Dedifferentiated amniotic fluid mesenchymal stem cell (primary cell): ENCODE data around the gene CLCA1.
A peak's percentile ranks its signal among the peaks of the same experiment; 100 is the strongest.

Source experiments
- DNase-seq: peaks from one replicate; pipeline ENCODE4 v3.0.0-alpha.2; 2016; ENCODE audit errors: extremely low spot score

CLCA1 gene, protein sequence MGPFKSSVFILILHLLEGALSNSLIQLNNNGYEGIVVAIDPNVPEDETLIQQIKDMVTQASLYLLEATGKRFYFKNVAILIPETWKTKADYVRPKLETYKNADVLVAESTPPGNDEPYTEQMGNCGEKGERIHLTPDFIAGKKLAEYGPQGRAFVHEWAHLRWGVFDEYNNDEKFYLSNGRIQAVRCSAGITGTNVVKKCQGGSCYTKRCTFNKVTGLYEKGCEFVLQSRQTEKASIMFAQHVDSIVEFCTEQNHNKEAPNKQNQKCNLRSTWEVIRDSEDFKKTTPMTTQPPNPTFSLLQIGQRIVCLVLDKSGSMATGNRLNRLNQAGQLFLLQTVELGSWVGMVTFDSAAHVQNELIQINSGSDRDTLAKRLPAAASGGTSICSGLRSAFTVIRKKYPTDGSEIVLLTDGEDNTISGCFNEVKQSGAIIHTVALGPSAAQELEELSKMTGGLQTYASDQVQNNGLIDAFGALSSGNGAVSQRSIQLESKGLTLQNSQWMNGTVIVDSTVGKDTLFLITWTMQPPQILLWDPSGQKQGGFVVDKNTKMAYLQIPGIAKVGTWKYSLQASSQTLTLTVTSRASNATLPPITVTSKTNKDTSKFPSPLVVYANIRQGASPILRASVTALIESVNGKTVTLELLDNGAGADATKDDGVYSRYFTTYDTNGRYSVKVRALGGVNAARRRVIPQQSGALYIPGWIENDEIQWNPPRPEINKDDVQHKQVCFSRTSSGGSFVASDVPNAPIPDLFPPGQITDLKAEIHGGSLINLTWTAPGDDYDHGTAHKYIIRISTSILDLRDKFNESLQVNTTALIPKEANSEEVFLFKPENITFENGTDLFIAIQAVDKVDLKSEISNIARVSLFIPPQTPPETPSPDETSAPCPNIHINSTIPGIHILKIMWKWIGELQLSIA

DNA sequence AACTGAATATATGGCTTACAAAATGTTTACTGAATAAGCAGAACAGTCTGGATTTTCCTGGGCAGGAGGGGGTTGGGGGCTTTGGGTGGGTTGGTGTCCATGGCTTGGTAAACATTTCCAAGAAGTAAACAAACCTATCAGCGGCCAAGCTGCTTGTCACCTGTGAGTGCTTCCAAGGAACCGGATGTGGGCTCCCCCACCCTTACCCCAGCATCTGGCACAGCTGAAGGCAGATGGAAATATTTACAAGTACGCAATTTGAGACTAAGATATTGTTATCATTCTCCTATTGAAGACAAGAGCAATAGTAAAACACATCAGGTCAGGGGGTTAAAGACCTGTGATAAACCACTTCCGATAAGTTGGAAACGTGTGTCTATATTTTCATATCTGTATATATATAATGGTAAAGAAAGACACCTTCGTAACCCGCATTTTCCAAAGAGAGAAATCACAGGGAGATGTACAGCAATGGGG, at the start of gene CLCA1:
Gene CLCA1 (plus strand): TSS at position 427 of the 477 bp plus-strand sequence. CDS start 45 bp downstream, at position 472.
- DNase-seq, result no peak

DNA sequence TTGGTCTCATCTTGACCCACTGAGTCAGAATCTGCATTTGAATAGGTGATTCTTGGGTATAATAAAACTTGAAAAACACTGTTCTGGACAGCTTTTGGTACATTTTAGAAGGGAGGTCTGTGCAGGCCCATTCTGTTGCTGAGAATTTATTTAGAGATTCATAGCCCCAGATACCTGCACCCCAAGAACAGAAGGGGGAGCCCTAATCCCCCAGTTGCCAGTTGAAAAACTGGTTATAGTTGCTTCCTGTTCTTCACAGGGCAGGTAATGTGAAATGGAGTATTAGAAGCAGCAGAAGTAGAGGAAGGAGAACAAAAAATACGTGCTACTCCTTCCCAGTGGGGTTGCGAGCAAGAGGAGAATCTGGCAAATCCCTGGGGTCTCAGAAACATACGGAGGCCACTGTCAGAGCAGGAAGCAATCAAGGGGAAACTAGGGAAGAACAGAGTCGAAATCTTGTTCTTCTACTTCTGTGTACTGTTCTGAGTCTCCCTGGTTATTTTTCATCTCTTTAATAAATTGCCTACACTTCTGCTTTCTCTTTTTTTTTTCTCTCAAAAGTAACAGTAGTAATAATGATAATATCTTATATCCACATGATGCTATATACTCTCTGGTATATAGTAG, 49.3 kb upstream of the CLCA1 start:
- DNase-seq, result no peak

DNA sequence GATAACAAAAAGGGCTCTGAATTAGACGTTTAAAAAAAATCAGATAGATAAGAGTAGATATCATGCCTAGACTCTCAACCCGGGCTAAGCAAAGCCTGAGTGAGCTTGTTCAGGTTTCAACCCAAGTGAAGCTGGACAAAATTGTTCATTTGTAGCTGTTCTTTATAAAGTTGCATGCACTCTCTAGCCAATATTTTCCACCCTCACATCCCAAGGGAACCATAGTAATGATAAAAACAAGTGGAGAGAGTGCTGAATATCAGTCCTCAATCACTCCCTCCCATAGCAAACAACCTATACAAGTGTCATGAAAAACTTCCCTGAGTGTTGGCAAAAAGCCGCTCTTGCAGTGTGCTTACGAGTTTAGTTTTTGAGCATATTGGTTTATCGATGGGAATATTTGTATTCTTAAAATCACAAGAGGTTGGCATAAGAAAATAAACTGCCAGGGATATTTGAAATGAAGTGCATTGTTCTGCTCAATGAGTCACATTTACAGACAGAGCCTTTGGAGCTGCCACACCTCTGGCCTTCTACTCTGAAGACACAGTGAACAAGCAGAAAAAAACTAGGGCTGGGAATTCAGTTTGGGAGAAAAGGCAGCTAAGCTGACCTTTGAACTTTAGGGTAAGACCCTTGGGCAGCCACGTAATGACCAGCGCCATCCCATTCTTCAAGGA, 47.0 kb upstream of the CLCA1 start:
- no peak for DNase-seq

DNA sequence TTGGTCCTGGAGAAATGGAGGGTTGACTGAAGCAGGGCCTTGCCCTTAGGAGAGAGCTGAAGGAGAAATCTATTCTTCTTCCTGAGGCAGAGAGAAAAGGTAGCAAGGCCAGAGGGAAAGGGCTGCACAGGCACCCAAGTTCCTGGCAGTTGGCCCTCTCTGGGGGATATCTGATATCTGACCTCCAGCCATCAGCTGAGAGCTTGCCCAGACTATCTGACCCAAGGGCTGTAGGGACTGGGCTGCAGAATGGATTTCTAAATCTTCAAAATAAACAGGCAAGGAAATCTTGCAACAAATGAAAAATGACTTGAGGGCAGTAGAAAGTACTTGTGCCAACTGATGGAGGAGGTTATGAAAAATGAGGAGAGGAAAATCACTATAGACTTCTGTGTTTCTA, 45.3 kb upstream of the CLCA1 start:
- no peak for DNase-seq

DNA sequence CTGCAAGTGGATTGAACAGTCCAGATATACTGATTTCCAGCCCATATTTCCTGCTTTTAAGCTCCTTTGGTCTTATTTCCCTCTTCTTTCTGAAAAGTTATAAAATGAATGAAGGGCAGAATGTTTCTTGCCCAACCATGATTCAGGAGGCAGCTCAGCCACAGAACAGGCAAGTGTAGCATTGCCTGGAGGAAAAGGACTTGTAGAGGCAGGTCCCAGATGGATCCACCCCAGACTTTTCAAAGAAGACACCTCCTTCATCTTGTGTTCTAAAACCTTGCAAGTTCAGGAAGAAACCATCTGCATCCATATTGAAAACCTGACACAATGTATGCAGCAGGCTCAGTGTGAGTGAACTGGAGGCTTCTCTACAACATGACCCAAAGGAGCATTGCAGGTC, 44.9 kb upstream of the CLCA1 start, which contains the start of gene CLCA2:
Gene CLCA2 (plus strand): TSS at position 299 of the 400 bp plus-strand sequence. CDS start 77 bp downstream, at position 376.
- no peak for DNase-seq

DNA sequence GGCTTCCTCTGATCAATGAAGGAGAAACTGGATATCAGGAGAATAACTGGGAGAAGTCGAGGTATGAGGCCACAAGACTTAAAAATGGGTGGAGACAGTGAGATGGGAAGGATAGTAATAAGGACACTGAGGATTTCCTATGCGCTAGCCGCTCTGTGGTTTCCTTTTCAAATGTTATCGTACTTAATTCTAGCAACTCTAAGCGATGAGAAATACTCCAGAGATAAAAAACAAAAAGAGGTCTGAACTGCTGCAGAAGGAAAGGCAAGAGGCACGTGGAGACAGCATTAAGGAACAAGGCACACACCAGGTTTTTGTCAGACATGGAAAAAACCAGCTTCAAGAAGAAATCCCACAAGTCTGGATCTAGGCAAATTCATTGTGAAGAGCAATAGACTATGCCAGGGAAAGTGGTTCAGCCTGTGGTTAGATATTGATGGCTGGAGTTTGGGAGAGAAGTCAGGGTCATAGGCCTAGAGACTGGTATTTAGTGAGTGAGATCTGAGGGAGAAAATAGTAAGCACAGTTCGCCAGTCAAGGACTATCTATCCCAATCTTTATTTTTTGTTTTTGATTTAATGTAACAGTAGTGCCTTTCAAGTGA, 39.5 kb upstream of the CLCA1 start:
- no peak for DNase-seq

DNA sequence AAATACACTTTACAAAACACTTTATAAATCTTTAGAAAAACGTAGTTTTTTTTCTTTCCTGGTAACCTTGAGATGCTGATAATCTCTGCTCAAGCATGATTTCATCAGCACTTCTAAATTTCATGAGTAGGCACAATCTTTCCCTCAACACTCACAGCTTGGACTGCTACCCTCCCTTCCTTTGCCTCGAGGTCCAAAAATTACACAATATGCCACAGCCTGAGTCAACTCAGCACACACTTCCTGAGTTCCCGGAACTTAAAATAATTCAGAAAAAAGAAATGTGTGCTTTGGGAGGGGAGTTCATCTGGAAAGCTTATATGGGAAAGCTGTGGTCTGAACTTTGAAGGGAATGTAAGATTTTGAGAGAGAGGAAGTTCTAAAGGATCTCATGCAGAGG, 38.9 kb upstream of the CLCA1 start:
- DNase-seq, result peak; percentile 94

DNA sequence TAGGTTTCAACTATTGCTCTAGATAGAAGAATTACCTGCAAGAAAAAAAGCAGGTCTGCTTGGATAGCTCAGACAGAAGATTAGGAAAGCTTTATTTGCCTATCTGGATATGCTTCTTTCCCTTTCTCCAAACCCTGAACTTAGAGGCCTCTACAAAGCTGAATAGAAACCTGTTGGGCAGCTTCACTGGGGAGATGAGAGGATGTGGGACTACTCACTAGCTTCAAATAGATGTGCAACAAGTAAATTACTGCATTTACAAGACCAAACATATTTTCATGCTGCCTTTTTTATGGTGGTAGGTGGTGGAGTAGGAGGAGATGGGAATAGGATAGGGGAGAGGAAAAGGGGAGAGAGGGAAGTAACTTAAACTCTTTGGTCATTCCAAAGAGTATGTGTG, 38.4 kb upstream of the CLCA1 start:
- no peak for DNase-seq

DNA sequence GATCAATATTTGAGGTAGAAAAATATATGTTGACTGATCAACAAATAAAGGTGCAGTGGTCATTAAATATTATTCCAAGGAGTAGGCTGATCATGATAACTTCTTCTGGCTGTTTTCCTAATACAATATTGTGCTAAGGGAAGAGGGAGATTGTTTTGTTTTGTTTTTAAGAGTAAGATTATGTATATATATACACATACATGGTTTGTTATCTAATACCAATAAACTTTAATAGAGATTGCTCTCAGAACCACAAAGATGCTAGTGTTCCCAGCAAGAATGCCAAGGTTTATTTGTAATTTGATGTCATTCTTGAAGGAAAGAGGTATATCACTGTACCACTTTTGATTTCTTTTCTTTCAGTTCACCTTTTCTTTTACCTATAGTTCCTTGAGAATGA, 34.7 kb upstream of the CLCA1 start:
- DNase-seq, result no peak

DNA sequence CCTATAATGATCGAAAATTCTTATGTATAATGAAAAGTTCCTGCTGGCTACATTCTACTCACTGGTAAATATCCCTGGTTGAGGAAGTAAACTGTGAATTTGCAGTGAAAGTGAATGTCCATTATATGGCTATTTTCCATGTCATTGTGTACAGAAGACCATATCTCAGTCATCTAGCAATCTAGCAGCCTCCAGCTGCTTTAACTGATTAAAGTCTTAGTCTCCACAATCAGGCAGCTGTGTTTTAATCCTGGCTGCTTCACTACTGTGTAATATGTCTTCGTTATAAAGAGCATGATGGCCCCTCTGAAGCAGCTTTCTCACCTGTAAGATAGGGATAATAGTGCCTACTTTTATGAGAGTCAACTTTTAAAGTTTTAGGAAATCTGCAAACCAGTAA, 33.4 kb upstream of the CLCA1 start:
- no peak for DNase-seq

DNA sequence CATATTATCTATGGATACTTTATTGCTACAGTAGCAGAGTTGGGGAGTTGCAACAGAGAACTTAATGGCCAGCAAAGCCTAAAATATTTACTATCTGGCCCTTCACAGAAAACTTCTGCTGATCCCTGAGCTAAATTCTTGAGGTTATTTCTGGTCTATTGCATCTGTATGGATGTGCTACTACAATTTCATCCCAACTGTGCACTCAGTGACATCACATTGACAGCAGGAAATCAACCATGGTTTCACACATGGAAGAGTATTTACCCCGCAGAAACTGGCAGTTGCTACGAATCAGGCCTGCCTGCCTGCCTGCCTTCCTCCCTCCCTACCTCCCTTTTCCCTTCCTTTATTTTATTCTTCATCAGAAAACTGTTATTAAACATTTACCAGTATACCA, 32.7 kb upstream of the CLCA1 start:
- DNase-seq, result peak; percentile 43

DNA sequence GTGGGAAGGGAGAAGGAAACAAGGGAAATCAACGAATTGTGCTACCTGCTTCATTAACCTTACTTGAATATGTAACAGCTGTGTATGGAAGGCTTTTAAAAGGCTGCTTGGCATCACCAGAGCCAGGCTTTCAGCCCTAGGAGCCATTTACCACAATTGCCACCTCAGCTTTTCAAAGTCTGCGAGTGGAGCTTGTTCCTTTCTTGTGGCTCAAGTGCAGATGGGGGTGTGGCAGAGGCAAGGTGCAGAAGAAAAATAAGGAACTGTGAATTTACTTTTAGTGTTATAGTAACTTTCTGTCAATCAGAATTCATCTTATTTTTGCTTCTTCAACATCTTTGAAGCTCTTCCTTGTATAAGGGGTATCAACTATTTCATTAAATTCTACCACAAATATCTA, 27.1 kb upstream of the CLCA1 start:
- DNase-seq, result no peak

DNA sequence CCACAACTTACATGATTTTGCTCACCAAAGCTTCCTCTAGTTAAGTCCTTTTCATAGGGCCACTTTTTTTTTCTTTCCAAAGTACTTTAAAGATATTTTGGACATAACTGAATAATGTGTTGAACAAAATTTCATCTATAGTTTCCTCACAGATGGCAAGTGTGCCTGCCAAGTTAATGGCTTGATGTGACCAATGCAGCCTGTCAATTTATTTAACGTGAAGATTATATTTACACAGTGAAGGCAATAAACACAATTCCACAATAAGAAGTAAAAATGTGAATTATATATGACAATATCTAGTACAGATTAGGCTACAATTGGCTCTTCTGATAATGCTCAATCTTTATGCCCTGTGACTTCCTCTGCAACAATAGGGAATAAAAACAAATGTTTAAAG, 26.7 kb upstream of the CLCA1 start:
- no peak for DNase-seq

DNA sequence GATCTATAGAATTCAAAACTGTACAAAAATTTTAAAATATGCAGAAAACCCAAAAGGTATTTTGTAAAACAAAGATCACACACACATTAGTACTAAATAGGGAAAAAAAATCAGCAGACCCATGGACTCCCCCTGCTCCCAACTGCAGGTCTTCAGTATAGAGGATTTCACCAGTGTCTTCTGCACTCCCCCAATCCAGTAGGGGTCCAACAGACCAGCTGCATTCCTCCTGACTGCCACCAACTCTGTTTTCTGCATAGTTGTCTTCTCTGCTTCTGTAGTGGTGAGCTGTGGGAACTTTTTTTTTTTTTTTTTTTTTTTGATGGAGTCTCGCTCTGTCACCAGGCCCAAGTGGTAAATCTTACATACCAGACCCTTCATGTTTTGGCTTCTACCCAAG, 22.8 kb upstream of the CLCA1 start:
- DNase-seq, result no peak

DNA sequence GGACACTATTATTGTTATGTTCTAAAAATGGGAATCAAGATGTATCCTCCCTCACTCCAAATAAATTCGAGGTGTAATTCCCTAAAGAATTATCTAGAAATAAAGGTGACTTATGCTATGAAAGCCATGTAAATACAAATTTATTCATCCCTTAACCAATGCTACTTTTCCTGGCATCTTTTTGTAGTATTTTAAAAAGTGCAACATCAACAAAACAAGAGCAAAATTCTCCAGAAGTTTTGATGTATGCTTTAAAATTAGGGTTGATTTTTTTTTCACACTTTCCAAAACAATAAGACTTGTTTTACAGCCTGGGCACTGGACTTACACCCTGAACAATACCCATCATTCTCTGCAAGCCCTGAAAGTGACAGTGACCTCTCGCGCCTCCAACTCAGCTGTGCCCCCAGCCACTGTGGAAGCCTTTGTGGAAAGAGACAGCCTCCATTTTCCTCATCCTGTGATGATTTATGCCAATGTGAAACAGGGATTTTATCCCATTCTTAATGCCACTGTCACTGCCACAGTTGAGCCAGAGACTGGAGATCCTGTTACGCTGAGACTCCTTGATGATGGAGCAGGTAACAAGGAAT, 21.4 kb upstream of the CLCA1 start:
- no peak for DNase-seq

DNA sequence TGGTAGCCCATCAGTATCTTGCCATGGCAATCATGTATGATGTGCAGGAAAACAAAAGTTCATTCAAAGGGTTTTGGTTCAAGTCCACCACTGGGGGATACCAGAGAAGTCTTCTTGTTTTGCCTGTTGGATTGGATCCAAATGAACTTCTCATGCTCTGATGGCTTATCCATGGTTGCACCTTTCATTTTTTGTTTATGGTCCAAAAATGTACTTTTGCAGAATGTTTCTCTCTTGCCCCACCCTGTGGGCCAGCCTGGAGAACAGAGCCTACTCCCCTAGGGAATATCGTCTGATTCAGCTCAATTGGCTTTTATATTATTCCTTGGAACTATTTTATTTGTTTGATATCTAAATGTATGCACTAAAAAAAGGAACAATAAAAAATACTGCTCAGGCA, 20.1 kb upstream of the CLCA1 start:
- no peak for DNase-seq

DNA sequence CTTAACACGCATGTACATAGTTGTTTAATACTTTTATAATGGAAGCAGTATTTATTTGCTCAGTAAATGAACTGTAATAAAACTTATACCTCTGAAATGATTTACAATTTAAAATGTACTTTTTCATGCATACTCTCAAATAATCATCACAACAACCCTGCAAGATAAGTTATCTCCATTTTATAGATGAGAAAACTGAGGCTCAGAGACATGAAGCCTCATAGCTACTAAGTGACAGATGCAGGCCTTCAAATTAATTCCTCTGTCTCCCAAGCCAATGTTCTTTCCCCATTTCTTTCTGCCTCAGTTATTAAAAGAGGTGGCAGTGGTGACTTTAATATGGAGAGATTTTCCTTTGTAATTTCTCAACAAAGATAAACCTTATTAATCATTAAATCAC, 19.6 kb upstream of the CLCA1 start:
- no peak for DNase-seq

DNA sequence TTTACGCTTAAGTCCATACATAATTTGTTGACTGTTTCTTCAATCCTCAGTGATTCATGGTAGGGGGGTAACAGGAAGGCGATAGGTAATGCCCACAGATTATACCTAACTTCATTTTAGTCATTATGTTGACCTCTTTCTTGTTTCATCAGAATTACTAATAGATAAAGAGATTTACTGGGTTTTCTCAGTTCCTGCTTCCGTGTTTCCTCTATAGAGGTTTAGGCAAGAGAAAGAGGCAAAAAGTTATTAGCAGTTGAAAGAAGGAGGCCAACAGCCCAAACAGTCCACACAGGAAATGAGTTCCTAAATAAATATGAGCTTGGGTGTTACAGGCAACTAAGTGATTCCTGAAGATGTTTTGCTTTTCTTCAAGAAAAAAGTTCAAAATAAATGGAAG, 17.9 kb upstream of the CLCA1 start:
- DNase-seq, result no peak

DNA sequence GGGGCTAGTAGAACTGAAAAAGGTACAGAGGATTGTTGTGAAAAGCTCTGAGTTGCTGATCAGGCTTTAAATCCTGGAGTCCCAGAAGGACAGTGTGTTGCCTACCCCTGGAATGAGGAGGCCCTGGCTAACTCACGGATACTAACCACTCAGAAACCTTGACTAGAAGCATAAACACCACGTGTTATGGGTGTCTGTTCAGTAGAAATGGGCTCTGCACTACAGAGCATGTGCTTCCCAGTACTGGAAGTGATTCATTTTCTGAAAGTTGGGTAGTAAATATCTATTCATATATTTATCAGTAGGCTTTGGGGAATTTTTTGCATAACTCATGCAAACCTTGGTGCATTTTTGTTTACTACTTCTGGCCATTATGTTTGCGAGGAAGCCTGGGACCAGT, 15.1 kb upstream of the CLCA1 start:
- DNase-seq, result no peak

DNA sequence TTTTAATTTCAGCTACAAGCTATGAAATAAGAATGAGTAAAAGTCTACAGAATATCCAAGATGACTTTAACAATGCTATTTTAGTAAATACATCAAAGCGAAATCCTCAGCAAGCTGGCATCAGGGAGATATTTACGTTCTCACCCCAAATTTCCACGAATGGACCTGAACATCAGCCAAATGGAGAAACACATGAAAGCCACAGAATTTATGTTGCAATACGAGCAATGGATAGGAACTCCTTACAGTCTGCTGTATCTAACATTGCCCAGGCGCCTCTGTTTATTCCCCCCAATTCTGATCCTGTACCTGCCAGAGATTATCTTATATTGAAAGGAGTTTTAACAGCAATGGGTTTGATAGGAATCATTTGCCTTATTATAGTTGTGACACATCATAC, 13.7 kb upstream of the CLCA1 start:
- DNase-seq, result no peak

DNA sequence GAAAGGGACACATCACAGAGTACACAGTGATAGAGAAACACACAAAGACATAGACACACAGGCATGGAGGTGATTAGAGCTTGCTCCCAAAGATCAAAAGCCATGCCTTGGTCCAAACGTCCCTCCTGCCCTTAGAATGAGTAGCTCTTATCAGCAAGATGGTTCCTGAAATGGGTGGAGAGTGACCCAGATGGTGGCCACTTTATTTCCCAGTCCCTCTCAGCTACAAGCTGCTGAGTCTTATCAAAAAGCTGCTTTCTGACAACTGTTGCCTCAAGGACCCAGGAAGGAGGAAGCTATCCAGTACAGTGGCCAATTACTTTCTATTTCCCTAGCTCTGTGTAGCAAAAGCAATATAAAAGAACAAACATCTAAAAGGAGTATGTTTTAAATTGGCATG, 7.7 kb upstream of the CLCA1 start:
- no peak for DNase-seq
